GM21786 (cell line): Measurements from ENCODE around the gene MAN1B1.

Source experiments
- ATAC-seq: cut with Tn5 transposase; IDR thresholded peaks from one replicate; pipeline ENCODE4 v1.9.1; 2021; ENCODE audit not compliant: unreplicated experiment

The MAN1B1 gene

GRCh38 chr9:137068539-137069507 is 18.0 kb upstream of the MAN1B1 start:
- no peak for ATAC-seq

- no peak for ATAC-seq
Measured at GRCh38 chr9:137069508-137070091, 17.2 kb upstream of the MAN1B1 start.

GRCh38 chr9:137070201-137070905 is 16.4 kb upstream of the MAN1B1 start, which contains the start of gene SAPCD2:
Gene SAPCD2, minus strand, starts transcription at chr9:137070557. Its CDS starts 97 bp downstream, at chr9:137070460.
- ATAC-seq = peak; percentile 73

DNA sequence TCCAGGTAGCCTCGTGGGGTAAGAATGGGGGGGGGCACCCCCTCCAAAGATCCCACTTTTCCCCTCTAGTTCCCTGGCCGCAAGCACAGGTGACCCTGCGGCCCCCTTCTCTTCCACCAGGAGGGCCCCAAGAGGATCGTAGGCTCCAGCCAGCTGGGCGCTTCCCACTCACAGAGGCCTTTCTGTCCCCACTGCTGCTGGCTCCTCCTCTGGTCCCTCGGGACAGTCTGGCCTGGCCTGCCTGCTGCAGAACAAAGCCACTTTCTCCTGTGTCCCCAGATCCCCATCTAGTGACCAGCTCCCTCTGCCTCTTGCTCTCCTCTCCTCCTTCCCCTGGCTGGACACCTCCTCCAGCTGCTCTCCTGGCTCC is 15.9 kb upstream of the MAN1B1 start:
- ATAC-seq = no peak

- no peak for ATAC-seq
Measured at GRCh38 chr9:137071282-137071681, 15.5 kb upstream of the MAN1B1 start.

- ATAC-seq = no peak
Measured at GRCh38 chr9:137073992-137074399, 12.8 kb upstream of the MAN1B1 start.

GRCh38 chr9:137074657-137075274 is 12.0 kb upstream of the MAN1B1 start:
- no peak for ATAC-seq

DNA sequence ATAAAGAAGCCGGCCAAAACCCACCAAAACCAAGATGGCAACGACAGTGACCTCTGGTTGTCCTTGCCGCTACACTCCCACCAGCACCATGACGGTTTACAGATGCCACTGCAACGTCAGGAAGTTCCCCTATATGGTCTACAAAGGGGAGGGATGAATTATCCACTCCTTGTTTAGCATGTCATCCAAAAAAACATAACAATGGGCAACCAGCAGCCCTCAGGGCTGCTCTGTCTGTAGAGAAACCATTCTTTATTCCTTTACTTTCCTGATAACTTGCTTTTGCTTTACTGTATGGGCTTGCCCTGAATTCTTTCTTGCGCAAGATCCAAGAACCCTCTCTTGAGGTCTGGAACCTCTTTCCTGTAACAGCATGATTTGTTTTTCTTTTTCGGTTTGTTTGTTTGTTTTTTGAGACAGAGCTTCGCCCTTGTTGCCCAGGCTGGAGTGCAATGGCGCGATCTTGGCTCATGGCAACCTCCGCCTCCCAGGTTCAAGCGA is 11.5 kb upstream of the MAN1B1 start:
- ATAC-seq = no peak

GRCh38 chr9:137076636-137077009 is 10.2 kb upstream of the MAN1B1 start:
- no peak for ATAC-seq

DNA sequence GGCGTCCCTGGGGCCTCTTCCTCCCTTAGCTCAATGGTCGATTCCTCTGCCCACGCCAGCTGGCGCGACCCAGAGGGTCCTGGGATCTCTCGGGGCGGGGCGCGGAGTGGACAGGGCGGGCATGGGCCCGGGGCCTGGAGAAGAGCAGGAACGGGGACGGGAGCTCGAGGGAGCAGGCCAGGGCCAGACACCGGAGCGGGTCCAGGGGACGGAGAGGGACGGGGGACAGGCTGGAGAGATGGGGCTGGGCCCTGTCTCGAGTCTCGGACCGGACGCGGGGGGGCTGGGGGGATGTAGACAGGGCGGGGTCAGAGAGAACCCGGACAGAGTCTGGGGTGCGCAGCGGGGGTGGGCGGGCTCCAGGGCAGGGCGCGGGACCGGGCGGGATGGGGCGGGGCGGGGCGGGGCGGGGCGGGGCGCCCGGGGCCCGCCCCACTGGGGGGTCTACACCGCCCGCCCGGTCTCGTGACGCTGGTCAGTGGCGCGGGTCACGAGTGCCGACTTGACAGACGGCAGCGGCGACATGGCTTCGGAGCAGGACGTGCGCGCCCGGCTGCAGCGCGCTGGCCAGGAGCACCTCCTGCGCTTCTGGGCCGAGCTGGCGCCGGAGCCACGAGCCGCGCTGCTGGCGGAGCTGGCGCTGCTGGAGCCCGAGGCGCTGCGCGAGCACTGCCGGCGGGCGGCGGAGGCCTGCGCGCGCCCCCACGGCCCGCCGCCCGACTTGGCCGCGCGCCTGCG is 9.6 kb upstream of the MAN1B1 start, which contains the start of gene UAP1L1:
Gene UAP1L1, plus strand, starts transcription at position 508 of the 738 bp plus-strand sequence. Its CDS starts 16 bp downstream, at position 524.
- ATAC-seq = peak; percentile 50

GRCh38 chr9:137077758-137078693 is 8.8 kb upstream of the MAN1B1 start:
- peak; percentile 41 for ATAC-seq

DNA sequence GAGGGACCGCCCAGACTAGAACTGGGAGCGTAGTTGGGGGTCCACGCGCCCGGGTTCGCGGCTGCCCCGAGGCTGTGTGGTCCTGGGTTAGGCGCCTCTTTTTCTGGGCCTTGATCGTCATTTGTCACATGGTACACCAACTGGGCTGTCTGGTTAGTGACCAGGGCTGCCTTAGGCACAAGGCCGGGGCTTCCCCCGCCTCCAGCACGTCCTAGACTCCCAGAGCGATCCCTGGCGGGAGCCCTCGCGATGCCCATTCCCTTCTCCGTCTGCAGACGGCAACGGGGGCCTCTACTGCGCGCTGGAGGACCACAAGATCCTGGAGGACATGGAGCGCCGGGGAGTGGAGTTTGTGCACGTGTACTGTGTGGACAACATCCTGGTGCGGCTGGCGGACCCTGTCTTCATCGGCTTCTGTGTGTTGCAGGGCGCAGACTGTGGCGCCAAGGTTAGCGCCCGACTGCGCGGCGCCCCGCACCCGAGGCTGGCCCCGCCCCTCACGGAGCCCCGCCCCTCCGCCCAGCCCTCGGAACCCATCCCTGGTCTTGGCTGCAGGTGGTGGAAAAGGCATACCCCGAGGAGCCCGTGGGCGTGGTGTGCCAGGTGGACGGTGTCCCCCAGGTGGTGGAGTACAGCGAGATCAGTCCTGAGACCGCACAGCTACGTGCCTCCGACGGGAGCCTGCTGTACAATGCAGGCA is 7.9 kb upstream of the MAN1B1 start:
- ATAC-seq = no peak

GRCh38 chr9:137079401-137079787 is 7.4 kb upstream of the MAN1B1 start:
- no peak for ATAC-seq

GRCh38 chr9:137080260-137081122 is 6.3 kb upstream of the MAN1B1 start:
- no peak for ATAC-seq

- ATAC-seq = no peak
Measured at GRCh38 chr9:137082222-137082924, 4.4 kb upstream of the MAN1B1 start.

- ATAC-seq = no peak
Measured at GRCh38 chr9:137082925-137083290, 3.9 kb upstream of the MAN1B1 start.

DNA sequence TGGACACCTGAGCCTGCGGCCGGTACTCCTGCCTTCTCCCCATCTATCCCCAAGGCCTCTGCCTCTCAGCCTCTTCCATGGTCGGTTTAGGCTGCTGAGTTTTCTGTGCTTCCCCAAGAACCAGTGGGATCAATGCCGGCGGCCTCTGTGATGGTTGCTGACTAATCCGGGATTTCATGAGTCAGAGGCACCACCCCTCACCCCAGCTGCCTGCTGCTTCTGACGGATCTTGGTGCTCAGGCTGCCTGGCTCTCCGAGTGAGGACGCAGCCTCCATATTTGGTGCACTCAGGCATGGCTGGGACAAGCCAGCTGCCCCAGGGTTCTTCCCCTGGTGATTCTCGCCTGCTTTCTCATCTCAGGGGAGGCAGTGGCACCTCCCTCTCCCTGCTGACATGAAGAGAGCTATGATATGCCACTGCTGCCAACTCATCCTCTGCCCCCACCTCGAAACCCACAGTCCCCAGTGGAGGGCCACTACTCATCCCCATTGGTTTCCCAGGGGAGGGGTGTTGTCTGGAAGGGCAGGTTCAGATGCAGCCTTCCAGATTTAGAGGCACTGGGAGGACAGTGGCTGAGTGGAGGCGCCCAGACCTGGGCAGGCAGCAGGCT is 3.3 kb upstream of the MAN1B1 start:
- ATAC-seq = no peak
